Aorta (tissue), 5 donors: ENCODE data around the gene FSIP1. TPM values are rescaled to one million over a fixed set of nuclear protein-coding genes. Genes with fewer than 3 reads are reported as not detected.
A peak's percentile ranks its signal among the peaks of the same experiment; 100 is the strongest.

Source experiments
- ATAC-seq: fragments of 200-7000 bp; cut with Tn5 transposase; one replicate; pipeline ENCODE4 v1.9.1; 2022; ENCODE audit warnings: moderate library complexity; ENCODE audit not compliant: low FRiP score
- DNase-seq, 2 donors: peaks; one replicate each; pipeline ENCODE4 v3.0.0-alpha.2; 2020
- H3K27ac ChIP-seq, 2 donors: one replicate each; pipeline ENCODE4 v1.5.1; 2013; ENCODE audit warnings: low read length in 2 of 2, mild to moderate bottlenecking in 2 of 2, moderate library complexity in 2 of 2, control low read depth in 1 of 2, inconsistent platforms in 1 of 2, low read depth in 1 of 2
- H3K27me3 ChIP-seq, 2 donors: one replicate each; pipeline ENCODE4 v1.6.1; 2013; ENCODE audit warnings: control low read depth in 1 of 2, low read length in 1 of 2, mild to moderate bottlenecking in 1 of 2, moderate library complexity in 1 of 2; ENCODE audit not compliant: insufficient read depth in 2 of 2, control insufficient read depth in 1 of 2
- H3K36me3 ChIP-seq, 2 donors: one replicate each; pipeline ENCODE4 v1.6.1; 2013; ENCODE audit warnings: control low read depth in 1 of 2, low read length in 1 of 2, mild to moderate bottlenecking in 1 of 2; ENCODE audit not compliant: insufficient read depth in 2 of 2, control insufficient read depth in 1 of 2
- H3K4me1 ChIP-seq, 2 donors: one replicate each; pipeline ENCODE4 v1.6.1; 2013; ENCODE audit warnings: low read length in 2 of 2, control low read depth in 1 of 2, mild to moderate bottlenecking in 1 of 2, moderate library complexity in 1 of 2; ENCODE audit not compliant: insufficient read depth in 2 of 2, control insufficient read depth in 1 of 2
- H3K4me3 ChIP-seq, 2 donors: one replicate each; pipeline ENCODE4 v1.5.1; 2013; ENCODE audit warnings: low read length in 2 of 2, control low read depth in 1 of 2, mild to moderate bottlenecking in 1 of 2
- H3K9me3 ChIP-seq: one replicate; pipeline ENCODE4 v1.6.1; 2013; ENCODE audit warnings: mild to moderate bottlenecking, low read length; ENCODE audit not compliant: control insufficient read depth
- WGBS, 2 donors: extraction: QIAGEN DNeasy Blood & Tissue Kit; methylation state at CpG; one replicate each; pipeline ENCODE4 v1.1.7; 2013; 5-methylcytosine and 5-hydroxymethylcytosine counted together
- intact Hi-C, 2 donors: fragments of 100-400 bp; cut with DNase I; formaldehyde crosslinking; loops; one replicate each; pipeline versions ENCODE4 v1.14.2 to v1.15.0; 2022
- polyA plus RNA-seq, 2 donors: library from polyadenylated mRNA; stranded (reverse); fragments of 200-250 nt; gene quantifications; one replicate each; pipeline ENCODE4 v1.2.3, GENCODE V29; 2013
- total RNA-seq, 2 donors: library from RNA; stranded (reverse); fragmentation: NEBNext Ultra II Directional; extraction: Animal tissue kit (Norgen Biotek cat#: 25700); gene quantifications; one replicate each; pipeline ENCODE4 v1.2.1, GENCODE V29; 2021
- donor health status: healthy with polysubstance abuse.
- donor health status: Bipolar disorder and iron deficiency.
- donor health status: DM: no; HTN: no; CAD: no.
- donor health status: DM: no; HTN: no; CAD: no.
- donor health status: DM: yes; HTN: yes; CAD: no.

FSIP1 gene
- total and polyA plus RNA-seq, 4 donors = 1.2 TPM; not detected in 1

DNA sequence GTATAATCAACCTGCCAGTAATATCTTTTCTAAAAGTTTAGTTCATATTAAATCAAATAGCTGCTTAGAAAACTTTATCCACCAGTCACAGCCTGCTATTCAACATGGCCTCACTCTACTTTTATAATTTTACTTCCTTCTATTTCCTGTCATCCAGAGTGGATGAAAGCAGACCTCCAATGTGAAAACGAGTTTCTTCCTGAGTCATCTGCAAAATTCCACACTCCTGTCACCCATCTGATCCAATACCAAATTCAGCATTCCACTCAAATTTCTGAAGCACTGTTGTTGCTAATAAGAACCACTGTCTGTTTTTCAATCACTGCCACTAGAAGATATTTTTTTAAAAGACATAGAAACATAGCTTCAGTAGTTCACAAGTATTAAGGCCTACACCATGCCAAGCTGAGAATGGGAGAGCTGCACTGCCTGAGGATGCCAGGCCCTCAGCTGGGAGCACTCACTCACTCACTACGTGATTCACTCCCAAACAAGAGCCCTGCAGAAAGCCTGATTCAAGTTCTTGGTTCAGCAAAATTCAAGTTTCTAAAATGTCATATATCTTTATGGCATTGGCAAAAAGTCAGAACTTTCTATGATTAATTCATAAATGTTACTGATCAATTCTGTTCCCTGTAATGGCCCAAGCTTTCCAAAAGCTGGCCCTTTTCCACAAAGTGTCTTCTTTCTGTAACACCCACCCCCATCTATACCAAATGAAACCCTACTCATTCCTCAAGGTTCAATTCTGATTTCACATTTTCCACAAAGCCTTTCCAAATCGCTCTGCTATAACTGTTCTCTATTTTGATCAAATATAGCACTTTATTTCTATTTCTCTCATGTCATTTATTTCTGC, 82.9 kb downstream of the FSIP1 start:
- Histone ChIP-seq H3K27ac (no peak overlapping the region), H3K36me3 (no peaks in the 10 kb centered on the region), H3K27me3 (no peaks in the 10 kb centered on the region), H3K9me3 (no peaks in the 10 kb centered on the region), H3K4me1 (no peaks in the 10 kb centered on the region), H3K4me3 (no peak overlapping the region)
- no peak for ATAC-seq
- intact Hi-C loops = no loop called here
- DNase-seq = no peak
- WGBS, 2 donors = 75 to 81% methylated on average over 3 of the region's 3 CpGs

DNA sequence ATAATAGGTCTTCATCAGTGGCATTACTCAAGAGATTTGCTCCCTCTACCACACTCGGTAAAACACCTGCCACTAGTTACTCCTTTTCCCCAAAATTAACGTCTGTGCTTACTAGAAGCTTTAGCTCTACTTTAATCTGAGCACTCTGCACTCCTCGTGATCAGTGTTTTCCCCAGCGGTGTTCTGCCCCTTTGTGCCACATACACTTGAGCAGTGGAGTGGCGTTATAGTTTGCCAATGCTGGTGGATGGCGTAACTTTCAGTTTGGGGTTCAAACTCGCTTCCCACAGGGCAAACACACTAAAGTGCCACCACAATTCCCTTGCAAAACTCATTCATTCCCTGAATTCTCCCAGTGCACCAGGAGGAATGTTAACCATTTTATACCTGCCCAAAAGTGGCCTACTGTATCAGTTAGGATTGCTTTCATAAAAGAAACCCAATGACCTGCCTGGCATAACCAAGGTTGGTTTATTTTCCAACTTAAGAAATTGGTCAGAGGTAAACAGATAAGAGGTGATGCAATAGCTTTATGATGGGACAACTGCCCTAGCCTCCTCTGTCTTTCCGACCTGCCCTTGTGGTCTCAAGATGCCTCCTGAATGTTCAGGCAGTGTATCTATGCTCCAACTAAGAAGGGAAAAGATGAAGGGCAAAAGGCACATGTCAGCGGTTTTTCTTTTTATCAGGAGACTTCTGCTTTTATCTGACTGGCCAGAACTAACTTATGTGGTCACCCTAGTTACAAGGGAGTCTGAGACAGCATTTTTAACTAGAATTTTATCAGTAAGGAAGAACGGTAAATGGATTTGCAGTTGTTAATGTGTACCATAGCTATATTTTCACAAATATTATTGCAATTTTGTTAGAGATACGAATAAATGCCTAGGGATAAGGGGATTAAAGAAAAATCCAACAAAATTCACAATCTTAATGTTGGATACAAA, 83.9 kb downstream of the FSIP1 start:
- 78 to 80% methylated on average over 11 of the region's 11 CpGs for WGBS, 2 donors
- no peak for ATAC-seq
- Histone ChIP-seq H3K27ac (no peak overlapping the region), H3K4me3 (no peak overlapping the region), H3K27me3 (no peaks in the 10 kb centered on the region), H3K9me3 (no peaks in the 10 kb centered on the region), H3K36me3 (no peaks in the 10 kb centered on the region), H3K4me1 (no peaks in the 10 kb centered on the region)
- intact Hi-C loops = no loop called here
- DNase-seq = no peak

DNA sequence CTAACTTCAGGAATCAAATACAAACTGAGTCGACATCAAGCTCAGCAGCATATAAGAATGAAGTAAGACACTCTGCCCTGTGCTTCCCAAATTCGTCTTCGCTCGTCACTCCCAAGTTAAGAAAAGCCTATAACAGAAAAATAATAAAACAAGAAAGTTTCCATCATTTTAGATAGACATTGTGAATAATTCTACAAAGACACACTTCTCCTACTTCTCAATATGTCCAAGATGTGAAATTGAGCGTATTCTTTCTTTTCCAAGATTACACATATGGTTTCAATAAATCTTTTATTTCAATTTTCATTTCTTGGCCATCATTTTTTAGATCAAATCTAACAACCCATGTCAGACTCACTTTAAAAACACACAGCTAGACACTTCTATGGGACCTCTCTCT, 85.1 kb downstream of the FSIP1 start:
- H3K36me3 ChIP-seq = no peaks in the 10 kb centered on the region
- H3K27me3 ChIP-seq = no peaks in the 10 kb centered on the region
- H3K4me3 ChIP-seq = no peak overlapping the region
- H3K9me3 ChIP-seq = no peaks in the 10 kb centered on the region
- intact Hi-C loops = no loop called here
- ATAC-seq = no peak
- DNase-seq = no peak
- WGBS, 2 donors = 92 to 95% methylated on average over 5 of the region's 5 CpGs
- H3K27ac ChIP-seq = no peak overlapping the region
- peaks cover 0 to 3% of the 10 kb centered on the region in 2 donors for H3K4me1 ChIP-seq

DNA sequence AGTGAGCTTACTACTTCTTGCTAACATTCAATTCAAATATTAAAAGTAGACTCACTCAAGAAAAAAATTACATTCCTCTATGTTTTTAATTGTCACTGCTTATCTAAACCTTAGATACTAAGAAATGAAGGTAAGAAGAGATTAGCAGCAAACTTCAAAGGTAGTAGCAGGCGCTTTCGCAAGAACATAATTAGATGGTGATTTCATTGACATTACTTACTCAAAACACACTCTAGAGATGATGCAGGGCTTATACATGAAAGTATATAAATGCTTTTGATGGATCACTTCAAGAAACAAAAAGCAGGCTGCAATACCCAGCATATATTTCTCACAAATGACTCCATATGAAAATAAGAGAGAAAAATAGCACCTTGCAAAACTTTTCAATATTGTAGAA, 86.8 kb downstream of the FSIP1 start:
- Histone ChIP-seq H3K4me1 (peaks cover 0 to 3% of the 10 kb centered on the region in 2 donors), H3K27ac (no peak overlapping the region), H3K27me3 (no peaks in the 10 kb centered on the region), H3K4me3 (no peak overlapping the region), H3K36me3 (no peaks in the 10 kb centered on the region), H3K9me3 (no peaks in the 10 kb centered on the region)
- whole genome bisulfite sequencing, 2 donors = 97 to 98% methylated on average over 2 of the region's 2 CpGs
- no peak for ATAC-seq
- no peak for DNase-seq
- intact Hi-C loops = no loop called here

DNA sequence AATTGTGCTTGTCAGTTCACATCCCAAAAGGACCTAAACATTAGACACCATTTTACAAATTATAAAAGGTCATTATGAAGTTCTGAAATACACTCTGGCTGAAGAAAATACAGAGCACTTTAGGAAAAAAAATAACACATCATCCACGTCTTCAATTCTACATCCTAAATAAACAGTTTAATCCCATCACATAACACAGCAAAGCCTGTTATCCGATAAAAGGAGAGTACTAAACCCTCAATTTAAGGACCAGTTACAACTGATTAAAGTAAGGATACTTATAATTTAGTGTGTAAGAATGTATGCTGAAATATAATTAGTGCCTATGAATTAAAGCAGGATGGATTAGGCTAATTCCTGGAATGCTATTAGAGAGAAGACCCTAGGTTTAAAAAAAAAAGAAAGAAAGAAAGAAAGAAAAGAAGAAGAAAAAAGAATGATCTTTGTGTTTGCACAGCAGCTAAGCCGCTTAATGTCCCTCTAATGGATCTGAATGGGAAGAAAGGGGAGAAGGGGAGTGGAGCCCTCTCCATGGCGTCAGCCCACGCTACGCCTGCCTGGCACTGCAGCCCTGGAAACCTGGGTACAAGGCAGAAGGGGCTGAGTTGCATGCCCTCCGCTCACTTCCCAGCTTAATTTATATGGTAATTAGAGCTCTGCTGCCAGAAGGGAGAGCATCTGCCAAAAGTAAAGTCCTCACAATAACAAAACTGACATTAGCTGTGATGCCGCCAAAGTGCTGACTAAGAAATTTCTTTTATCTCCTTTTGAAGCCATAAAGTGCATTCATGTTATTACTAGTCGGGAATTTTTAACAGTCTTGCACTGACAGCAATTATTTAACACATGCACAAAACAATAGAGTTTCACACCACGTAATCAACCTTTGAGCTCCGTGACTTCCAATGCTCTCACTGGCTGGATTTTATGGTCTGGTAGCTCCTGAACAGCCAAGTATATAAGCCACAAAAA, 90.0 kb downstream of the FSIP1 start:
- DNase-seq = no peak
- peaks cover 0 to 3% of the 10 kb centered on the region in 2 donors for H3K4me1 ChIP-seq
- H3K4me3 ChIP-seq = no peak overlapping the region
- intact Hi-C loops = no loop called here
- no peak for ATAC-seq
- 60 to 73% methylated on average over 11 of the region's 11 CpGs for WGBS, 2 donors
- H3K9me3 ChIP-seq = no peaks in the 10 kb centered on the region
- no peak overlapping the region for H3K27ac ChIP-seq
- no peaks in the 10 kb centered on the region for H3K36me3 ChIP-seq
- H3K27me3 ChIP-seq = no peaks in the 10 kb centered on the region

DNA sequence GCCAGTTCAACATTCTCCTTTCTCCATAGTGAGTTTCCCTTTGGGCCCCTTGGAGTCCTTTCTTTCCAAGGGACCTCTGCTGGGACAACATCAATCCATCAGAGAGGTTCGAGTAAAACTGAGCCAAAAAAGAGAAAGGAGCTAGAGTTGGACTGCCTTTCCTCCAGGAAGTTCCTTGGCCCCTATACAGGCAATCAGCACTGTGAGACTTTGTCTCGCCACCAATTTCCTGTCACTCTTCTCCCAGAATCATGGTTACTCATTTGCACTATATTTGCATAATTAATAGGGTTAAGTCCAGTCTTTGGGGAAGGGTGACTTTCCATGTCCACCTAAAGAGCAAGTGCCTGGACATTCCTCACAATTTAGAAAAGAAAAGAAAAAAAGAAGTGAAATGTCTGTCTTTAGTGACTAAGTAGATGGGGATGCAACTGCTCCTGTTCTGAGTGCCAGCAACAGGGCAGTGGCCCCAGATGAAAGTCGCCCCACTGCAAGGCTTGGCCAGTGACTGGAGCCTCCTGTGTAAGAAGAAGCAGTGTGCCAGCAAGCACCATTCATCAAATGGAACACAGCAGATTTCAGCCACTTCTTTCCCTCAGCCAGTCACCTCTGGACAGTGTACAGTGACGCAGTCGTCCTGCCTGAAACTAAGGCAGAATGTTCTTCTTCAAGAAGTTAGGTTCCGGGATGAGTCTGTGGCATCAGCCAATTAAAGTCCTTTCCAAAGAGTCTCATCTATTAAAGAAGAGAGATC, 91.6 kb downstream of the FSIP1 start:
- H3K4me1 ChIP-seq = peaks cover 0 to 3% of the 10 kb centered on the region in 2 donors
- H3K36me3 ChIP-seq = no peaks in the 10 kb centered on the region
- peak; percentile 33 for ATAC-seq
- intact Hi-C loops = no loop called here
- DNase-seq = no peak
- H3K27ac ChIP-seq = no peak overlapping the region
- H3K4me3 ChIP-seq = no peak overlapping the region
- no peaks in the 10 kb centered on the region for H3K9me3 ChIP-seq
- 58 to 64% methylated on average over 6 of the region's 6 CpGs for WGBS, 2 donors
- H3K27me3 ChIP-seq = no peaks in the 10 kb centered on the region

DNA sequence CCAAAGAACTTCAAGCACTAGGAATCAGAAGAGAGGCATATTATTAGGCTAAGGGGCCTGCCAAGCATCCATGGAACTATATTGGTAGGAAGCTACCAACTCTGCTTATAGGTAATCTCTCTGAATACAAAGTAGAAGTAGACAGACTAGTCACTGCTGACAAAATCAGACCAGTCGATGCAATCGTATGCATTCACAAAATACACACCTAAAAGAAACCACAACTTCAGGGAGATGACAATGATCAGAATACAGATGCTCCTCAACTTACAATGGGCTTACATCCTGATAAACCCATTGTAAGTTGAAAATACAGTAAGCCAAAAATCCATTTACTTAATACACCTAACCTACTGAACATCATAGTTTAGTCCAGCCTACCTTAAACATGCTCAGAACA, 94.7 kb downstream of the FSIP1 start:
- ATAC-seq = no peak
- intact Hi-C loops = loop anchor here in 1 of 2 donors (2.0 kb wide), 1 partner anchor 69 kb away; no protein-coding TSS in a partner anchor
- no peaks in the 10 kb centered on the region for H3K4me1 ChIP-seq

More for the DNA sequence above, 94.7 kb downstream of the FSIP1 start:
- WGBS, 2 donors = 97 to 98% methylated on average over 2 of the region's 2 CpGs
- H3K4me3 ChIP-seq = no peak overlapping the region
- H3K36me3 ChIP-seq = no peaks in the 10 kb centered on the region
- no peaks in the 10 kb centered on the region for H3K27me3 ChIP-seq
- no peaks in the 10 kb centered on the region for H3K9me3 ChIP-seq
- H3K27ac ChIP-seq = no peak overlapping the region
- DNase-seq = no peak
